Hematopoietic multipotent progenitor cell treated with erythropoietin and hydrocortisone succinate and interleukin-3 and kit ligand, for 8 days (in vitro differentiated cells): ENCODE data around the gene TMEM175.
A peak's percentile ranks its signal among the peaks of the same experiment; 100 is the strongest.
"Not testable (repeated sequence)": the region's sequence is repeated elsewhere in the genome, so short reads cannot be mapped to it uniquely, and the experiment has no call there.

Experiments
- DNase-seq: peaks from one replicate; pipeline ENCODE4 v3.0.0-alpha.2; 2015

TMEM175 gene

DNA sequence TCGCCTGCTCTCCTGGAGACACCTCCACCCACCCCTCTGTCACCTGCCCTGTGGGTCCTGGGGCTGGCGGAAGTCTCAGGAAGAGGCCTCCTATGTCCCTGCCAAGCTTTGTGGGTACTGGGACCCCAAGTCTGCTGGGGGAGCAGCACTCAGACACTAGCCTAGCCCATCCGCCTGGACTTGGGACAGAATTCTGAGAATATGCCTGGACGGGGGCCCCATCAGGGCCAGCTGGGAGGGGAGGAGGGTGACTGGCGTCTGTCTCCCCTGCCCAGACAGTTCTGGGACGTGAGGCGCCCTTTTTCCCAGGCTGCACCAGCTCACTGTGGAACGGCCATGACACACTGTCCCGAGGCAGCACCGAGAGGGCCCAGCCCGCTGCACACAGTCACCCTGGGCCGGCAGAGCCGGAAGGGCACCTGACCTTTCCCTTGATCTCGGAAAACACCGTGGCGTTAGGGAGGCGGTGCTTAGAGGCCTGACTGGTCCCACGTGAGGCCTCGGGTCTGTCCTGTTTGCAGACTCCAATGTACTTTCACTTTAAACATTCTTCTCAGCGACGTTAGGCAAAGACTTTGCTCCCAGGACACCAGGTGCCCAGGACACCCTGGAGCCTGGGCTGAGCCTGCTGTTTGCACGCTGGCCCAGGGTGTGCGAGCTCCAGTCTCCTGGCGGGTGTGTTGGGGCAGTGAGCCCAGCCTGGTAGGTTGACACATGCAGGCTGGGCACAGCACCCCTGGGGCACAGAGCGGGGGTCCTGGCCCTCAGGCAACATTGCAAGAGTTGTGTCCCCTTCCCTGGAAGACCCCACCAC lies 60.2 kb downstream of the TMEM175 start:
- no peak for DNase-seq

DNA sequence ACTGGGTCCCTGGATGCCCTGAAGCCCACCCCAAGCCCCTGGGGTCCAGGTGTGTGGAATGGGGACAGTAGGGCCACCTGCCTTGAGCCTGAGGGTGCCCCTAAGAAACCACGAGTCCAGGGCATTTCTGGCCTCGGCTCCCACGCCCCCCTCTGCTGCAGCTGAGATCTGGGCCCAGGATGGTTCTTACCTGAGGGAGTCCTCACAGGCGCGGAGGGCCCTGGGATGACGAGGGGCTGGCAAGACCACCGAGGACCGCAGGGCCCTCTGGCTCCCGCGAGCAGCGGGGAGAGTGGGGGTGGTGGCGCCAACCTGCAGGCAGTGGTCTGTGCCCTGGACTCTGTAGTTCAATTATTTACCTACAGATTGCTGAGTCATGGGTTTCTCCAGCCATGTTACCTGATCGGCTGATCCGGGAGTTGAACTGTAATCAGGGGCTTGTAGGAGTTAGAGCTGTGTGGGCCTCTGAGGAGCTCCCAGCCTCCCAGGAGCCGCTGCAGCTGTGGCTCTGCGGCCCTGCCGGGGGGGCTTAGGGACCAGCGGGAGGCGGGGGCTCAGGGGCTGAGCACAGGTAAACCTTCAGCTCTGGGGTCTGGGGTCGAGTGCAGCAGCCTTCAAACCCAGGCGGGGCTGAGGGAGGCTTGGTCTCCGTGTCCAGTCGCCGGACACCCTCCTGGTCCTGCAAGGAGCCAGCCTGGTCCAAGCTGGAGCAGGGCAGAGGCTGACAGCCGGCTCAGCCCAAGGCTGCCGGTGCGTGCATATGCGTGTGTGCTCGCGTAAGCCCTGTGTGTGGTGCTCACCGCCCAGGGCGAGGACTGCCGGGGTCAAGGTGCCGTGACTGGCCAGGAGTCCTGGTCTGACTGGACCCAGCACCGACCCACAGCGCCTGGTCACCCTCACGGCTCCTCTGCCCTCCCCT lies 61.1 kb downstream of the TMEM175 start, which contains the start of gene SLC26A1:
TSS of gene SLC26A1 (minus strand) at position 294 of the 919 bp plus-strand sequence. CDS start 1,701 bp downstream, outside the sequence.
- DNase-seq: no peak

DNA sequence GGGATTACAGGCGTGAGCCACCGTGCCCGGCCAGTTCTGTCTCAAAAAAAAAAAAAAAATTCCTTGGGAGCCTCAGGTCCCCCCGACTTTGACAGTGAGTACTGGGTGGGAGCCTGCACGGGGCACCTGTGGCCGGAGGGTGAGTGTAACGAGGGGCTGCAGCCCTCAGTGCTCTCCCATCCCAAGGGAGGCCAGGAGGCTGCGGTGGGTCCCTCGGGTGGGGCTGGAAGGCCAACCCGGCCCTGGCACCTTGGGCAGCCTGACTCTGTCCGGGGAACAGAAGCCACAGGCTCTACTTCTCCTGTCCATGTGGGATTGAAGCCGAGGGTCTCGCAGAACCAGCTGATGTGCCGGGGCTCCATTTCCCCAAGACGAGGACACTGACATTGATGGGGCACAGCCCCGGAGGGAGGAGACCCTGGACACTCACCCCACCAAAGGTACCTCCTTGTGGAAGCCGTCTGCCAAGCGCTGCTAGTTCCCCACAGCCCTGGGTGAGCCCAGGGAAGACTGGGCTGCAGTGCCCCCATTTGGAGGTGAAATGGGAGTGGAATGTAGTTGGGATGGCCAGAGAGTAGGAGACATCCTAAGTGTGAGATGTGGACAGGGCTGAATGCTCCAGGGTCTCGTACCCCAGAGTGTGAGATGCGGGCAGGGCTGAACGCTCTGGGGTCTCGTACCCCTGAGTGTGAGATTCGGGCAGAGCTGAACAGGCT lies 63.2 kb downstream of the TMEM175 start:
- DNase-seq: peak; percentile 41

DNA sequence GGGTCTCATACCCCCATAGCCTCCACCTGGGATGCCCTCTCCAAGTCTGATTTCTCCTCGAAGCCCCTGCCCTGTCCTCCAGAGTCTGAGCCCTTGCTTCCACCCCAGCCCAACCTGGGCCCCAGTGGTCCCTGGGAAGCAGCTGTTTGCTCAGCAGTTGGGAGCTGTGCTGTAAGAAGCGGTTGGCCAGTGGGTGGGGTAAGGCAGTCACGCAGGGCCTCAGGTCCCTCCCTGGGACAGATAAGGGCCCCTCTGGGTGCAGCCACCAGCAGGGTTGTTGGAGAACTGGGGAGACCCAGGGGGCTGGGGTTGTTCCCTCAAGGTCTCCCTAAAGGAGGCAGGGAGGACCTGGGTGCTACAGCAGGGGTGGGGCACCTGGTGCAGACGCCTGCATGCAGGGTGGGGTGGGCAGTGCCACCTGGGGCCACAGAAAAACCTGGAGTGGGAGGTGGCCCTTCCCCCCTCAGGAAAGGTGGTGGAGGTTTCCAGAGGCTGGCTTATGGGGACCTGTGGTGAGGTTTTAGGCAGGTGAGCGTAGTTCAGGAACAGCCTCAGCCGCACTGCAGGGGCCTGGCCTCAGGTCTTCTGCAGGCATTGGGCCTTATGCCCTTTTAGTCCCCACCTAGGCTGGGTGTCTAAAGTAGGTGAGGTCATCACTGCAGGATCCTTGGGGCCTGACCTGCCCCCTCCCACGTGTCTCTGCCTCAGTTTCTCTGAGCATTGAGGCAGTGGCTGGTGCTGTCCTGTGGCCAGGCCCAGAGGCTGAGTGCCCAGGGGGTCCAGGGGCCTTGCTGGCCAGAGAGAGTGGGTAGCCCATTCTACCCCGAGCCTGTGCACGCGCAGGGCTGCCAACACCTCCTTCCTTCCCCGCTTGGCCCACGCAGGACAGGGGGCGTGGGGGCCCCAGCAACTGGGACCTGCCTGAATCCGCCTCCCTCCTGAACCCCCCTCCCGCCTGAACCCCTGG lies 64.1 kb downstream of the TMEM175 start:
- peak; percentile 94 for DNase-seq

- DNase-seq: no peak
These were observed 64.7 kb downstream of the TMEM175 start for GRCh38 chr4:996997-997374.

GRCh38 chr4:997375-998071 lies 65.3 kb downstream of the TMEM175 start:
- DNase-seq: peak; percentile 63

DNA sequence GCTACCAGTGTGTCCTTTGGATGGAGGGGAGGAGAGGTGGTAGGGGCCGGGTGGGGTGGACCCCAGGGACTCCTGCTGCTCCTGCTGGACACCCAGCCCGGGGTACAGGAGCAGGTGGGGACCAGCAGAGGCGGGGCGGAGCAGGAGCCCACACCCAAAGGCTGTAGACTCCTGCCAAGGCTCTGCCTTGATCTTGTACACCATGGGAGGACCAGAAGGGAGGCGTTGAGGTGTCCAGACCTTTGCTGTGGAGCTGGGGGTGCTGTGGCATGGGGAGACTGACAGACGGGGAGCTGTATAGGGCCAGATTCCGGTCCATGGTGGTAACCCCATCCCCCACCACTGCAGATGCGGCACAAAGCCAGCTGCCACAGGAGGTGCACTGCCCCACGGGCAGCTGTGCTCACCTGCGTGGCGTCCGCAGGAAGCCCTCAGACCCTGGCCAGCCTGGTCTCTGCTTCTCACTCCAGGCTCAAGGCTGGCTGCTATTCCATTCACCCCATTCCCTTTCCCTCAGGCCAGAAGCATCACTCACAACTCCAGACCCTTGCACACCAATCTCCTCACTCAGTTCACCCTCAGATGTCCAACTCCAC lies 65.9 kb downstream of the TMEM175 start:
- DNase-seq: peak; percentile 35

DNA sequence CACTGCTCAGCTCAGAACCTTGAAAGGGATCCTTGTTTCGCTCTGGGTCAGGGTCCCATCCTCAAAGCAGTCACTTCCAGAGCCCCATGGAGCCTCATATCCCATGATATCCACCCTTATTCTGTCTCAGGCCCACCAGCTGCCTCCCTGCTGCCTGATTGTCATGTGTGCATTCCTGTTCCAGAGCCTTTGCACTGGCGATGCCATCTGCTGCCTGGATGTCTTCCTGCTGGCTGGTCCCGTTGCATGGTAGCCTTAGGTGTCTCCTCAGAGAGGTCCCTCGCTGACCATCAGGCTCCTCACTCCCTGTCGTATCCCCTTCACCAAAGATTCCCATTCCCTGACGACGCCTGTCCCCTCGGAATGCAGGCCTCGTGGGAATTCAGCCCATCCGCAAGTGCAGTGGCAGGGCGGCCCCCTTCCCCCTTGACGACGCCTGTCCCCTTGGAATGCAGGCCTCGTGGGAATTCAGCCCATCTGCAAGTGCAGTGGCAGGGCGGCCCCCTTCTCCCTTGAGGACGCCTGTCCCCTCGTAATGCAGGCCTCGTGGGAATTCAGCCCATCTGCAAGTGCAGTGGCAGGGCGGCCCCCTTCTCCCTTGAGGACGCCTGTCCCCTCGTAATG lies 67.1 kb downstream of the TMEM175 start:
- not testable (repeated sequence) for DNase-seq

- no peak for DNase-seq
These were observed 67.7 kb downstream of the TMEM175 start for GRCh38 chr4:999882-1000425.

GRCh38 chr4:1000686-1001260 lies 68.5 kb downstream of the TMEM175 start:
- no peak for DNase-seq

DNA sequence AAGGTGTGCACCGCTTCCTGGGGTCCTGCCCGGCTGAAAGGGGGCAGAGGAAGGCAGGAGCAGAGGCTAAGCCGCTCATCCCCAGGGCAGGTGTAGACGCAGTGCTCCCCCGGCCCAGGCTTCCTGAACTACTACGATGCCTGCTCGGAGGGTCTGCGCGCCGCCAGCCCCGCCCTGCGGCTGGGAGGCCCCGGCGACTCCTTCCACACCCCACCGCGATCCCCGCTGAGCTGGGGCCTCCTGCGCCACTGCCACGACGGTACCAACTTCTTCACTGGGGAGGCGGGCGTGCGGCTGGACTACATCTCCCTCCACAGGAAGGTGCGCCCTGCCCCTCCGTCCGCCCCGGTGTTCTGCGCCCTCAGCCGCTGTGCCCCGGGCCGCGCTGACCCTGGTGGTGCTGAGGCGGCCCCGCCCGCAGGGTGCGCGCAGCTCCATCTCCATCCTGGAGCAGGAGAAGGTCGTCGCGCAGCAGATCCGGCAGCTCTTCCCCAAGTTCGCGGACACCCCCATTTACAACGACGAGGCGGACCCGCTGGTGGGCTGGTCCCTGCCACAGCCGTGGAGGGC lies 69.4 kb downstream of the TMEM175 start:
- no peak for DNase-seq

- DNase-seq: no peak
These were observed 69.9 kb downstream of the TMEM175 start for GRCh38 chr4:1002131-1002630.

- no peak for DNase-seq
These were observed 70.5 kb downstream of the TMEM175 start for GRCh38 chr4:1002631-1003251.

GRCh38 chr4:1003271-1004070 lies 71.2 kb downstream of the TMEM175 start:
- DNase-seq: no peak

DNA sequence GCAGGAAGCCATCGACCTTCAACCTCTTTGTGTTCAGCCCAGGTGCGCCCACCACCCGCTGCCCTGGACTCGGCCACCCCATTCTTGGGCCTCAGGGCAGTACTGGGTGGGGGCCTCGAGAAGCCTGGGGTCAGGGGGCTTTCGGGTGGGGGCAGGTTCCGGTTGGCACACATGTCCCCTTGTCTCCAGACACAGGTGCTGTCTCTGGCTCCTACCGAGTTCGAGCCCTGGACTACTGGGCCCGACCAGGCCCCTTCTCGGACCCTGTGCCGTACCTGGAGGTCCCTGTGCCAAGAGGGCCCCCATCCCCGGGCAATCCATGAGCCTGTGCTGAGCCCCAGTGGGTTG lies 71.8 kb downstream of the TMEM175 start:
- DNase-seq: no peak

DNA sequence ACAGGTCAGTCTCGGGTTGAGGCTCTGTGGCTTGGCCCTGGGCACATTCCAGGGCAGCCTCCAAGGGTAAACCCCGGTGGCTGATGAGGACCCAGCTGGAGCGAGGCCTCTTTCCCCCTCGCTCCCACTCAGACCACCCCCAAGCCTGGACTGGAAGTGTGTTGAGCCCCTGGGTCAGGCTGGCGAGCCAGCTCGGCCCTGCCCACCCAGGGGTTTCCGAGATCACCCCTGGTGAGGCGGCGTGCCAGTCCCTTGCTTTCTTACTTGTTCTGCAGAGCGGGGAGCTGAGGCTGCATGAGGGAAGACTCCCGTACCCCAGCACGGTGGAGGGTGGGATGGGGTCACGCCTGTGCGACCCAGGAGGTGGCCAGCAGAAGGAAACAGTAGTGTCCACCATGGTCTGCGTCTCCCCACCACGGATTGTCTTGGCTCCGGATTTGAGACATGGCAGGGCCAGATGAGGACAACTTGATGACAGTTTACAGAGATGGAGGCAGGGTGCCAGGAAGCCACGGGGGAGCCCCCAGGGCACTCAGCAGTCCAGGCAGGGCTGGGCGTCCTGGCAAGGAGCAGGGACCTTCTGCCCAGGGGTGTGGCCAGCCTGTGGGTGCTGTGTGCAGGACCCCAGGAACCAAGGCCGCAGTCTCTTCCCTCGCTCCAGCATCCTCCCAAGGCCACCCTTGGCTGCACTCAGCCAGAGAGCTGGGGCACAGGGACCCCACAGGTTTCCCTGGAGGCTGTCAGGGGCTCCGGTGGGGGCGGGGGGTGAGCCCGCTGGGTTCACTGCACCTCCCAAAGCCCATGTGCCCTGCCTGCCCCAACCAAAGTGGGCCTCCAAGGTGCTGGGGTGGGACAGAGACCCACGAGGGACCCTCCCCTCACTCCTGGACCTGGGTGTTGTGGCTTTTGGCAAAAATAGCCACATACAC lies 72.6 kb downstream of the TMEM175 start:
- no peak for DNase-seq

- no peak for DNase-seq
These were observed 74.6 kb downstream of the TMEM175 start for GRCh38 chr4:1006856-1007255.
